ENCODE data around the gene SLC2A4.

- TF ChIP-seq CTCF (IDR thresholded peaks at IDR 0.05), result no peak
- no peak for TF ChIP-seq POLR2A (IDR thresholded peaks at IDR 0.05)
Observed at GRCh38 chr17:7232114-7232513, 49.4 kb upstream of the SLC2A4 start.
